Measurements from ENCODE around the gene ANKMY1. TPM values are rescaled to one million over a fixed set of nuclear protein-coding genes. Genes with fewer than 3 reads are reported as not detected.

Gene ANKMY1
- polyA plus RNA-seq, 1 experiment, result 6.8 TPM

- TF ChIP-seq CTCF (IDR thresholded peaks at IDR 0.05; ENCODE audit: insufficient read depth, low read depth, low read length), result no peak
- no peaks in the 10 kb centered on the region for H3K27me3 ChIP-seq (ENCODE audit: control insufficient read depth, insufficient read depth, low read length)
- peaks cover 35% of the 10 kb centered on the region for H3K36me3 ChIP-seq (ENCODE audit: control insufficient read depth, insufficient read depth, low read length)
- no peak overlapping the region for H3K4me3 ChIP-seq (ENCODE audit: low read depth, low read length)
- DNase-seq (ENCODE audit: low read depth), result no peak
- POLR2A ChIA-PET, result no interaction called here
- CTCF ChIA-PET, result interaction anchor here (1.2 kb wide), 1 partner anchor 228 kb away, joined by 5 read pairs; no protein-coding TSS in a partner anchor
These were observed 97.5 kb downstream of the ANKMY1 start for GRCh38 chr2:240460253-240460711.

- ChIA-PET POLR2A (no interaction called here), CTCF (no interaction called here)
- Histone ChIP-seq H3K4me3 (ENCODE audit: low read depth, low read length) (no peak overlapping the region), H3K27me3 (ENCODE audit: control insufficient read depth, insufficient read depth, low read length) (no peaks in the 10 kb centered on the region), H3K36me3 (ENCODE audit: control insufficient read depth, insufficient read depth, low read length) (peaks cover 29% of the 10 kb centered on the region)
- no peak for DNase-seq (ENCODE audit: low read depth)
- no peak for TF ChIP-seq CTCF (IDR thresholded peaks at IDR 0.05; ENCODE audit: insufficient read depth, low read depth, low read length)
These were observed 98.2 kb downstream of the ANKMY1 start for GRCh38 chr2:240459401-240460252.

GRCh38 chr2:240458900-240459391 lies 98.8 kb downstream of the ANKMY1 start:
- POLR2A ChIA-PET, result no interaction called here

GRCh38 chr2:240458044-240458899 lies 99.5 kb downstream of the ANKMY1 start:
- POLR2A ChIA-PET, result no interaction called here
- H3K4me3 ChIP-seq (ENCODE audit: low read depth, low read length), result no peak overlapping the region
- TF ChIP-seq CTCF (IDR thresholded peaks at IDR 0.05; ENCODE audit: insufficient read depth, low read depth, low read length), result no peak
- no peak for DNase-seq (ENCODE audit: low read depth)
- H3K36me3 ChIP-seq (ENCODE audit: control insufficient read depth, insufficient read depth, low read length), result peaks cover 21% of the 10 kb centered on the region
- CTCF ChIA-PET, result interaction anchor here (0.6 to 1.1 kb wide), 2 partner anchors 13 to 15 kb away, joined by 3 read pairs; no protein-coding TSS in a partner anchor
- H3K27me3 ChIP-seq (ENCODE audit: control insufficient read depth, insufficient read depth, low read length), result no peaks in the 10 kb centered on the region

More at GRCh38 chr2:240458900-240459391, 98.8 kb downstream of the ANKMY1 start:
- peaks cover 24% of the 10 kb centered on the region for H3K36me3 ChIP-seq (ENCODE audit: control insufficient read depth, insufficient read depth, low read length)
- TF ChIP-seq CTCF (IDR thresholded peaks at IDR 0.05; ENCODE audit: insufficient read depth, low read depth, low read length), result no peak
- no peak for DNase-seq (ENCODE audit: low read depth)
- CTCF ChIA-PET, result interaction anchor here (0.6 kb wide), 1 partner anchor 14 kb away, joined by 3 read pairs; no protein-coding TSS in a partner anchor
- no peak overlapping the region for H3K4me3 ChIP-seq (ENCODE audit: low read depth, low read length)
- no peaks in the 10 kb centered on the region for H3K27me3 ChIP-seq (ENCODE audit: control insufficient read depth, insufficient read depth, low read length)

Data from BJ (cell line).